H9 (cell line): Measurements from ENCODE around the gene TAF15. TPM values are rescaled to one million over a fixed set of nuclear protein-coding genes. Genes with fewer than 3 reads are reported as not detected.

Experiments used
- DNase-seq: peaks from one replicate; pipeline ENCODE4 v3.0.0-alpha.2; 2017
- H2AFZ ChIP-seq: one replicate; pipeline ENCODE4 v1.6.1; 2013; ENCODE audit warnings: mild to moderate bottlenecking, low read length, control low read depth, moderate library complexity
- H2AK5ac ChIP-seq: 2 replicates; pipeline ENCODE4 v1.6.1; 2013; ENCODE audit warnings: low read length, control low read depth, mixed read lengths; ENCODE audit not compliant: insufficient read length
- H2BK120ac ChIP-seq: one replicate; pipeline ENCODE4 v1.6.1; 2013; ENCODE audit warnings: low read depth, mild to moderate bottlenecking, low read length, control low read depth, inconsistent platforms; ENCODE audit not compliant: poor library complexity, severe bottlenecking
- H2BK12ac ChIP-seq: 2 replicates; pipeline ENCODE4 v1.6.1; 2013; ENCODE audit warnings: low read length, control low read depth, mixed read lengths, low read depth; ENCODE audit not compliant: insufficient read length
- H2BK15ac ChIP-seq: 2 replicates; pipeline ENCODE4 v1.6.1; 2013; ENCODE audit warnings: low read depth, low read length, control low read depth
- H2BK20ac ChIP-seq: one replicate; pipeline ENCODE4 v1.6.1; 2013; ENCODE audit warnings: low read depth, mild to moderate bottlenecking, low read length, control low read depth, inconsistent platforms; ENCODE audit not compliant: poor library complexity, severe bottlenecking
- H2BK5ac ChIP-seq: 2 replicates; pipeline ENCODE4 v1.6.1; 2013; ENCODE audit warnings: low read length, control low read depth, mixed read lengths; ENCODE audit not compliant: insufficient read length
- H3K14ac ChIP-seq: 2 replicates; pipeline ENCODE4 v1.6.1; 2013; ENCODE audit warnings: low read length, control low read depth; ENCODE audit not compliant: insufficient read depth
- H3K18ac ChIP-seq: 2 replicates; pipeline ENCODE4 v1.6.1; 2013; ENCODE audit warnings: low read depth, mild to moderate bottlenecking, mixed read lengths, low read length, control low read depth; ENCODE audit not compliant: insufficient read length
- H3K23ac ChIP-seq: 2 replicates; pipeline ENCODE4 v1.6.1; 2013; ENCODE audit warnings: low read length, control low read depth, mixed read lengths, low read depth; ENCODE audit not compliant: insufficient read length
- H3K23me2 ChIP-seq: 2 replicates; pipeline ENCODE4 v1.6.1; 2013; ENCODE audit warnings: low read depth, mild to moderate bottlenecking, mixed read lengths, low read length, control low read depth; ENCODE audit not compliant: insufficient read length, poor library complexity, severe bottlenecking
- H3K27ac ChIP-seq: 2 replicates; pipeline ENCODE4 v1.5.1; 2013; ENCODE audit warnings: low read length, control low read depth, mixed read lengths, low read depth; ENCODE audit not compliant: insufficient read length
- H3K27me3 ChIP-seq: 2 replicates; pipeline ENCODE4 v1.6.1; 2013; ENCODE audit warnings: low read length, control low read depth, inconsistent platforms; ENCODE audit not compliant: insufficient read depth
- H3K4ac ChIP-seq: 2 replicates; pipeline ENCODE4 v1.6.1; 2013; ENCODE audit warnings: low read depth, mild to moderate bottlenecking, control low read depth, inconsistent platforms, low read length, moderate library complexity
- H3K4me1 ChIP-seq: 2 replicates; pipeline ENCODE4 v1.6.1; 2013; ENCODE audit warnings: low read length, control low read depth, inconsistent platforms; ENCODE audit not compliant: insufficient read depth
- H3K4me2 ChIP-seq: 2 replicates; pipeline ENCODE4 v1.6.1; 2013; ENCODE audit warnings: low read length, control low read depth, mixed read lengths; ENCODE audit not compliant: insufficient read length, insufficient read depth
- H3K56ac ChIP-seq: 2 replicates; pipeline ENCODE4 v1.6.1; 2013; ENCODE audit warnings: low read depth, mild to moderate bottlenecking, mixed read lengths, low read length, control low read depth; ENCODE audit not compliant: insufficient read length
- H3K79me1 ChIP-seq: 2 replicates; pipeline ENCODE4 v1.6.1; 2013; ENCODE audit warnings: low read depth, mild to moderate bottlenecking, moderate library complexity, low read length, control low read depth, inconsistent platforms; ENCODE audit not compliant: insufficient read depth, poor library complexity, severe bottlenecking
- H3K79me2 ChIP-seq: 2 replicates; pipeline ENCODE4 v1.6.1; 2013; ENCODE audit warnings: low read length, control low read depth, inconsistent platforms; ENCODE audit not compliant: insufficient read depth
- H3K9ac ChIP-seq: 2 replicates; pipeline ENCODE4 v1.6.1; 2013; ENCODE audit warnings: low read length, control low read depth, mixed read lengths; ENCODE audit not compliant: insufficient read length; ENCODE audit errors: extremely low read depth
- H3K9me3 ChIP-seq: one replicate; pipeline ENCODE4 v1.6.1; 2013; ENCODE audit warnings: low read depth, low read length, inconsistent platforms; ENCODE audit not compliant: control insufficient read depth
- H3T11ph ChIP-seq: one replicate; pipeline ENCODE4 v1.6.1; 2013; ENCODE audit warnings: mild to moderate bottlenecking, low read length, control low read depth, inconsistent platforms
- H4K20me1 ChIP-seq: one replicate; pipeline ENCODE4 v1.6.1; 2013; ENCODE audit not compliant: control insufficient read depth, insufficient read length, insufficient read depth
- H4K5ac ChIP-seq: 2 replicates; pipeline ENCODE4 v1.6.1; 2013; ENCODE audit warnings: low read depth, mild to moderate bottlenecking, mixed read lengths, low read length, control low read depth; ENCODE audit not compliant: insufficient read length
- H4K8ac ChIP-seq: replicated peaks from 2 replicates; pipeline ENCODE4 v1.6.1; 2013; ENCODE audit warnings: low read length, control low read depth, mixed read lengths, low read depth; ENCODE audit not compliant: insufficient read length
- H4K91ac ChIP-seq: 2 replicates; pipeline ENCODE4 v1.6.1; 2013; ENCODE audit warnings: low read depth, mild to moderate bottlenecking, moderate library complexity, mixed read lengths, low read length, control low read depth; ENCODE audit not compliant: insufficient read length
- H3K27ac Mint-ChIP-seq, 3 experiments: 2 replicates in 2 of 3; 3 replicates in 1 of 3; pipeline ENCODE4 v1.8.0; 2020 to 2021; ENCODE audit warnings: mixed read lengths in 3 of 3, mild to moderate bottlenecking in 1 of 3, moderate library complexity in 1 of 3
- H3K27me3 Mint-ChIP-seq: 2 replicates; pipeline ENCODE4 v1.8.0; 2021; ENCODE audit warnings: low read depth, mild to moderate bottlenecking, moderate library complexity, mixed read lengths
- H3K36me3 Mint-ChIP-seq, 3 experiments: 2 replicates in 2 of 3; 3 replicates in 1 of 3; pipeline ENCODE4 v1.8.0; 2020 to 2021; ENCODE audit warnings: low read depth in 3 of 3, mixed read lengths in 3 of 3; ENCODE audit not compliant: insufficient read depth in 1 of 3
- H3K4me1 Mint-ChIP-seq, 2 experiments: 2 replicates each; pipeline ENCODE4 v1.8.0; 2020; ENCODE audit warnings: mixed read lengths in 2 of 2
- H3K4me3 Mint-ChIP-seq, 2 experiments: 2 replicates in 1 of 2; 3 replicates in 1 of 2; pipeline ENCODE4 v1.8.0; 2020 to 2021; ENCODE audit warnings: mild to moderate bottlenecking in 2 of 2, mixed read lengths in 2 of 2, moderate library complexity in 1 of 2
- H3K9me3 Mint-ChIP-seq, 2 experiments: 2 replicates in 1 of 2; 3 replicates in 1 of 2; pipeline ENCODE4 v1.8.0; 2020; ENCODE audit warnings: mild to moderate bottlenecking in 2 of 2, mixed read lengths in 2 of 2, moderate library complexity in 1 of 2
- WGBS: extraction: QIAGEN DNeasy Blood & Tissue Kit; methylation state at CpG from one replicate; pipeline ENCODE4 v1.1.7; 2013; ENCODE audit warnings: missing lambda C conversion rate, low lambda C conversion rate, mixed read lengths; ENCODE audit not compliant: insufficient read length; ENCODE audit errors: extremely low coverage; 5-methylcytosine and 5-hydroxymethylcytosine counted together
- total RNA-seq: library from RNA; stranded (reverse); gene quantifications from 2 replicates; pipeline ENCODE4 v1.2.1, GENCODE V29; 2021
- TF ChIP-seq, protein P1 (sequence below): fragments of 200-600 bp; sonication (generic); conservative IDR thresholded peaks from 3 replicates; pipeline ENCODE4 v1.8.0; 2021; ENCODE audit warnings: antibody characterized with exemption, mild to moderate bottlenecking

The TAF15 gene
- total RNA-seq, 1 experiment from 2014 or later: 304 TPM

DNA sequence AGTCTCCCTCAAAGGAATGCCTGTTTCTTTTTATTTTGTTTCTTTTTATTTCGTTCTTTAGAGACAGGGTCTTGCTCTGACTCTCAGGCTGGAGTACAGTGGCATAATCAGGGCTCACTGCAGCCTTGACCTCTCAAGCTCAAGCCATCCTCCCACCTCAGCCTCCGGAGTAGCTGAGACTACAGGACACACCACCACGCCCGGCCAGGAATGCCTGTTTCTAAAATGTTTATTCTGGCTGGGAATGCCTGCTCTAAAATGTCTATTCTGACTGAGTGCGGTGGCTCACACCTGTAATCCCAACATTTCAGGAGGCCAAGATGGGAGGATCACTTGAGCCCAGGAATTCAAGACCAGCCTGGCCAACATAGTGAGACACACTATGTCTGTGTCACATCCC, 11.4 kb upstream of the TAF15 start:
- DNase-seq: no peak
- no peaks in the 10 kb centered on the region for H3K79me2 ChIP-seq
- H3K4ac ChIP-seq: no peak overlapping the region
- no peak overlapping the region for H3K18ac ChIP-seq
- no peak overlapping the region for H2BK120ac ChIP-seq
- no peak overlapping the region for H3K23ac ChIP-seq
- no peak overlapping the region for H2BK5ac ChIP-seq
- Mint-ChIP-seq H3K4me3 (no peak overlapping the region), H3K36me3 (no peaks in the 10 kb centered on the region), H3K9me3 (no peaks in the 10 kb centered on the region), H3K27ac (no peak overlapping the region), H3K4me1 (peaks cover 6 to 12% of the 10 kb centered on the region in 2 experiments), H3K27me3 (peaks cover 77% of the 10 kb centered on the region)
- no peak overlapping the region for H2AK5ac ChIP-seq
- H3K14ac ChIP-seq: no peak overlapping the region
- no peak overlapping the region for H2BK12ac ChIP-seq
- 0 out of 2 replicates have a peak, but pooled peaks cover 2% of the 10 kb centered on the region for H3K4me1 ChIP-seq
- H3K4me2 ChIP-seq: no peak overlapping the region
- no peak overlapping the region for H3K56ac ChIP-seq
- no peaks in the 10 kb centered on the region for H3K79me1 ChIP-seq
- H3K9ac ChIP-seq: no peak overlapping the region
- H2BK15ac ChIP-seq: no peak overlapping the region
- peaks cover 6% of the 10 kb centered on the region for H3K23me2 ChIP-seq
- TF ChIP-seq, protein P1, sequence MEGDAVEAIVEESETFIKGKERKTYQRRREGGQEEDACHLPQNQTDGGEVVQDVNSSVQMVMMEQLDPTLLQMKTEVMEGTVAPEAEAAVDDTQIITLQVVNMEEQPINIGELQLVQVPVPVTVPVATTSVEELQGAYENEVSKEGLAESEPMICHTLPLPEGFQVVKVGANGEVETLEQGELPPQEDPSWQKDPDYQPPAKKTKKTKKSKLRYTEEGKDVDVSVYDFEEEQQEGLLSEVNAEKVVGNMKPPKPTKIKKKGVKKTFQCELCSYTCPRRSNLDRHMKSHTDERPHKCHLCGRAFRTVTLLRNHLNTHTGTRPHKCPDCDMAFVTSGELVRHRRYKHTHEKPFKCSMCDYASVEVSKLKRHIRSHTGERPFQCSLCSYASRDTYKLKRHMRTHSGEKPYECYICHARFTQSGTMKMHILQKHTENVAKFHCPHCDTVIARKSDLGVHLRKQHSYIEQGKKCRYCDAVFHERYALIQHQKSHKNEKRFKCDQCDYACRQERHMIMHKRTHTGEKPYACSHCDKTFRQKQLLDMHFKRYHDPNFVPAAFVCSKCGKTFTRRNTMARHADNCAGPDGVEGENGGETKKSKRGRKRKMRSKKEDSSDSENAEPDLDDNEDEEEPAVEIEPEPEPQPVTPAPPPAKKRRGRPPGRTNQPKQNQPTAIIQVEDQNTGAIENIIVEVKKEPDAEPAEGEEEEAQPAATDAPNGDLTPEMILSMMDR: no peak
- no peak overlapping the region for H4K91ac ChIP-seq
- no peaks in the 10 kb centered on the region for H4K20me1 ChIP-seq
- H2AFZ ChIP-seq: no peak overlapping the region
- no peak overlapping the region for H3T11ph ChIP-seq
- no peaks in the 10 kb centered on the region for H3K9me3 ChIP-seq
- H2BK20ac ChIP-seq: no peak overlapping the region
- peaks cover 33% of the 10 kb centered on the region for H3K27me3 ChIP-seq
- no peak overlapping the region for H3K27ac ChIP-seq
- H4K5ac ChIP-seq: no peak overlapping the region
- H4K8ac ChIP-seq: no peak overlapping the region
- no CpG with 5 or more reads among the region's 5 CpGs for WGBS
